Keratinocyte (primary cell): ENCODE results near the gene RHOC. TPM values are rescaled to one million over a fixed set of nuclear protein-coding genes. Genes with fewer than 3 reads are reported as not detected.

Source experiments
- DNase-seq: peaks from one replicate; pipeline ENCODE4 v3.0.0-alpha.2; 2011; ENCODE audit warnings: low read depth, missing footprints, low spot score
- FAIRE-seq: peaks from 2 replicates; lab custom pipeline; 2011; peaks lifted over from hg19 to GRCh38; lab: Jason Lieb, UNC
- H2AFZ ChIP-seq: 2 replicates; pipeline ENCODE4 v1.6.0; 2012; ENCODE audit warnings: low read length, control low read depth, inconsistent platforms; ENCODE audit not compliant: control insufficient read depth
- H3K27ac ChIP-seq: 2 replicates; pipeline ENCODE4 v1.5.1; 2011; ENCODE audit warnings: low read length; ENCODE audit not compliant: control insufficient read depth, insufficient read depth
- H3K27me3 ChIP-seq: 3 replicates; pipeline ENCODE4 v1.6.0; 2011; ENCODE audit warnings: low read length; ENCODE audit not compliant: control insufficient read depth, insufficient read depth; ENCODE audit errors: extremely low read depth
- H3K36me3 ChIP-seq, 2 experiments: 2 replicates in 1 of 2; 3 replicates in 1 of 2; pipeline ENCODE4 v1.5.1; 2011; ENCODE audit warnings: low read length in 2 of 2, mild to moderate bottlenecking in 1 of 2; ENCODE audit not compliant: control insufficient read depth in 2 of 2, insufficient read depth in 2 of 2; ENCODE audit errors: extremely low read depth in 1 of 2
- H3K4me1 ChIP-seq: 3 replicates; pipeline ENCODE4 v1.5.1; 2011; ENCODE audit warnings: low read length; ENCODE audit not compliant: control insufficient read depth, insufficient read depth; ENCODE audit errors: extremely low read depth
- H3K4me2 ChIP-seq: 3 replicates; pipeline ENCODE4 v1.6.0; 2011; ENCODE audit warnings: low read depth, low read length; ENCODE audit not compliant: control insufficient read depth, insufficient read depth; ENCODE audit errors: extremely low read depth
- H3K4me3 ChIP-seq, 3 experiments: fragments of 200-600 bp in 1 of 3; sonication (generic) in 1 of 3; 2 replicates in 2 of 3; 3 replicates in 1 of 3; pipeline ENCODE4 v1.5.1; 2011 to 2016; ENCODE audit warnings: low read length in 3 of 3, mild to moderate bottlenecking in 3 of 3, control low read depth in 2 of 3, inconsistent platforms in 1 of 3, low read depth in 1 of 3, mixed read lengths in 1 of 3, mixed run types in 1 of 3, moderate library complexity in 1 of 3; ENCODE audit not compliant: control insufficient read depth in 2 of 3, insufficient read depth in 2 of 3; ENCODE audit errors: extremely low read depth in 1 of 3
- H3K79me2 ChIP-seq: 2 replicates; pipeline ENCODE4 v1.6.0; 2012; ENCODE audit warnings: low read length; ENCODE audit not compliant: control insufficient read depth, insufficient read depth
- H3K9ac ChIP-seq: 3 replicates; pipeline ENCODE4 v1.6.0; 2011; ENCODE audit warnings: low read length; ENCODE audit not compliant: control insufficient read depth, insufficient read depth; ENCODE audit errors: extremely low read depth
- H3K9me1 ChIP-seq: 3 replicates; pipeline ENCODE4 v1.6.0; 2011; ENCODE audit warnings: low read length; ENCODE audit not compliant: control insufficient read depth, insufficient read depth; ENCODE audit errors: extremely low read depth
- H3K9me3 ChIP-seq: 2 replicates; pipeline ENCODE4 v1.5.1; 2012; ENCODE audit warnings: low read depth, low read length; ENCODE audit not compliant: control insufficient read depth
- H4K20me1 ChIP-seq: 3 replicates; pipeline ENCODE4 v1.6.0; 2011; ENCODE audit warnings: low read length; ENCODE audit not compliant: control insufficient read depth, insufficient read depth; ENCODE audit errors: extremely low read depth
- EZH2 ChIP-seq: IDR thresholded peaks from one replicate; pipeline ENCODE4 v1.6.1; 2012; ENCODE audit warnings: inconsistent platforms, mild to moderate bottlenecking, low read length, moderate library complexity
- dilution Hi-C: fragments of 300-500 bp; cut with MboI; formaldehyde crosslinking; loops from one replicate; pipeline ENCODE4 v1.7.0; 2020; ENCODE audit warnings: low sequenced_read_pairs; ENCODE audit not compliant: extremely low pct_ligation_motif_present
- polyA plus RNA-seq, 5 experiments: library from polyadenylated mRNA; depleted of rRNA in 3 of 5; stranded (reverse) in 3 of 5; stranded (forward) in 1 of 5; unstranded in 1 of 5; fragments of >200 nt; gene quantifications; 1 replicate in 1 of 5; 2 replicates in 3 of 5; 3 replicates in 1 of 5; pipeline versions ENCODE4 v1.2.1 to v1.2.3, GENCODE V29; 2011 to 2012; ENCODE audit warnings: missing spikeins in 2 of 5, low read depth in 1 of 5, low replicate concordance in 1 of 5
- TF ChIP-seq, protein P1 (sequence below), 3 experiments: IDR thresholded peaks in 1 of 3; conservative IDR thresholded peaks in 1 of 3; optimal IDR thresholded peaks in 1 of 3; 2 replicates in 2 of 3; 3 replicates in 1 of 3; pipeline versions ENCODE3 to v1.5.1; 2011; ENCODE audit warnings: low read length in 3 of 3, mild to moderate bottlenecking in 3 of 3, moderate library complexity in 2 of 3, control low read depth in 1 of 3, inconsistent platforms in 1 of 3; ENCODE audit not compliant: insufficient read depth in 2 of 3; ENCODE audit errors: extremely low read depth in 1 of 3

RHOC gene
- polyA plus RNA-seq, 1 donor (not counting 4 experiments of a cell fraction or from before 2014, with no cell fraction given): 639 TPM

DNA sequence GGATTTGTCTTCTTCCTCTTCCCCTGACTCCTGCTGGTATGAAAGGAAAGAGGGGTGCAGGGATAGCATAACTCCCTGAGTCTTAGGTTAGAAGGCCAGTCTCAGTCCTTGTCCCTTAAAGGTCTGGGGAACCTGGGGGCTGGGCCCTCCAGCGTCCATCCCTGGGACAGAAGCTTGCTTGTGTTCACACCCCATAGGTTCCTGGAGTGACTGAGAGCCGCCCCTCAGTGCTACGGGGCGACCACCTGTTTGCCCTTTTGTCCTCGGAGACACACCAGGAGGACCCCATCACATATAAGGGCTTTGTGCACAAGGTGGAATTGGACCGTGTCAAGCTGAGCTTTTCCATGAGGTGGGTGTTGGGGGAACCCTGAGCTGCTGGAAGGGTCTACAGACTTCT, 13.1 kb downstream of the RHOC start:
- H3K9ac ChIP-seq: no peak overlapping the region
- peaks cover 24% of the 10 kb centered on the region in 2 experiments for H3K36me3 ChIP-seq
- H3K4me3 ChIP-seq: no peak overlapping the region
- no peaks in the 10 kb centered on the region for H3K79me2 ChIP-seq
- no peaks in the 10 kb centered on the region for H4K20me1 ChIP-seq
- dilution Hi-C loops: no loop called here
- H3K4me2 ChIP-seq: no peak overlapping the region
- no peaks in the 10 kb centered on the region for H3K4me1 ChIP-seq
- H3K27ac ChIP-seq: no peak overlapping the region
- no peaks in the 10 kb centered on the region for H3K9me1 ChIP-seq
- no peaks in the 10 kb centered on the region for H3K9me3 ChIP-seq
- TF ChIP-seq EZH2: no peak
- TF ChIP-seq, protein P1, sequence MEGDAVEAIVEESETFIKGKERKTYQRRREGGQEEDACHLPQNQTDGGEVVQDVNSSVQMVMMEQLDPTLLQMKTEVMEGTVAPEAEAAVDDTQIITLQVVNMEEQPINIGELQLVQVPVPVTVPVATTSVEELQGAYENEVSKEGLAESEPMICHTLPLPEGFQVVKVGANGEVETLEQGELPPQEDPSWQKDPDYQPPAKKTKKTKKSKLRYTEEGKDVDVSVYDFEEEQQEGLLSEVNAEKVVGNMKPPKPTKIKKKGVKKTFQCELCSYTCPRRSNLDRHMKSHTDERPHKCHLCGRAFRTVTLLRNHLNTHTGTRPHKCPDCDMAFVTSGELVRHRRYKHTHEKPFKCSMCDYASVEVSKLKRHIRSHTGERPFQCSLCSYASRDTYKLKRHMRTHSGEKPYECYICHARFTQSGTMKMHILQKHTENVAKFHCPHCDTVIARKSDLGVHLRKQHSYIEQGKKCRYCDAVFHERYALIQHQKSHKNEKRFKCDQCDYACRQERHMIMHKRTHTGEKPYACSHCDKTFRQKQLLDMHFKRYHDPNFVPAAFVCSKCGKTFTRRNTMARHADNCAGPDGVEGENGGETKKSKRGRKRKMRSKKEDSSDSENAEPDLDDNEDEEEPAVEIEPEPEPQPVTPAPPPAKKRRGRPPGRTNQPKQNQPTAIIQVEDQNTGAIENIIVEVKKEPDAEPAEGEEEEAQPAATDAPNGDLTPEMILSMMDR (optimal IDR thresholded peaks at IDR 0.05 in 1 of 3, IDR thresholded peaks at IDR 0.05 in 1 of 3, conservative IDR thresholded peaks at IDR 0.05 in 1 of 3; ENCODE audit: extremely low read depth in 1 of 3, insufficient read depth in 2 of 3, low read length in 3 of 3): no peak
- H3K27me3 ChIP-seq: no peaks in the 10 kb centered on the region
- FAIRE-seq (no peak), DNase-seq (no peak)
- no peak overlapping the region for H2AFZ ChIP-seq

DNA sequence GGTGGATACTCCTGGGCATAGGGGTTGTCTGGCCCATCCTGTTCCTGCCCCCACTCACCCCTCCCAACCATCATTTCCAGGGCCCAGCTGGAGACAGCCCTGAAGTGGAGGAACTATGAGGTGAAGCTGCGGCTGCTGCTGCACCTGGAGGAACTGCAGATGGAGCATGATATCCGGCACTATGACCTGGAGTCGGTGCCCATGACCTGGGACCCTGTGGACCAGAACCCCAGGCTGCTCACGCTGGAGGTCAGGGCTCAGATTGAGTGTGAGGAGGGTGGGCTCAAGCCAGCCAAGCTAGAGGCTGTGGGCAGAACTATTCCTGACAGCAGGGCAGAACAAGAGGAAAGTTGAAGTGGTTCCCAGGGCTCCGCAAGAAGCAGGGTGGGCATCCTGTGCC, 14.2 kb downstream of the RHOC start:
- dilution Hi-C loops: no loop called here
- no peaks in the 10 kb centered on the region for H3K9me3 ChIP-seq
- H3K27ac ChIP-seq: no peak overlapping the region
- peaks cover 4% of the 10 kb centered on the region for H3K79me2 ChIP-seq
- peaks cover 19 to 27% of the 10 kb centered on the region in 2 experiments for H3K36me3 ChIP-seq
- H3K4me1 ChIP-seq: peaks cover 10% of the 10 kb centered on the region
- no peaks in the 10 kb centered on the region for H3K27me3 ChIP-seq
- H3K4me3 ChIP-seq: no peak overlapping the region
- no peak overlapping the region for H3K9ac ChIP-seq
- H3K4me2 ChIP-seq: no peak overlapping the region
- no peaks in the 10 kb centered on the region for H3K9me1 ChIP-seq
- TF ChIP-seq EZH2: no peak
- TF ChIP-seq, protein P1 (optimal IDR thresholded peaks at IDR 0.05 in 1 of 3, IDR thresholded peaks at IDR 0.05 in 1 of 3, conservative IDR thresholded peaks at IDR 0.05 in 1 of 3; ENCODE audit: extremely low read depth in 1 of 3, insufficient read depth in 2 of 3, low read length in 3 of 3): no peak
- no peak for FAIRE-seq
- DNase-seq: no peak
- H2AFZ ChIP-seq: no peak overlapping the region
- no peaks in the 10 kb centered on the region for H4K20me1 ChIP-seq
